ENCODE data around the gene RAB1A. TPM values are rescaled to one million over a fixed set of nuclear protein-coding genes. Genes with fewer than 3 reads are reported as not detected.

Gene RAB1A
- total RNA-seq, 1 donor from 2014 or later = 259 TPM

DNA sequence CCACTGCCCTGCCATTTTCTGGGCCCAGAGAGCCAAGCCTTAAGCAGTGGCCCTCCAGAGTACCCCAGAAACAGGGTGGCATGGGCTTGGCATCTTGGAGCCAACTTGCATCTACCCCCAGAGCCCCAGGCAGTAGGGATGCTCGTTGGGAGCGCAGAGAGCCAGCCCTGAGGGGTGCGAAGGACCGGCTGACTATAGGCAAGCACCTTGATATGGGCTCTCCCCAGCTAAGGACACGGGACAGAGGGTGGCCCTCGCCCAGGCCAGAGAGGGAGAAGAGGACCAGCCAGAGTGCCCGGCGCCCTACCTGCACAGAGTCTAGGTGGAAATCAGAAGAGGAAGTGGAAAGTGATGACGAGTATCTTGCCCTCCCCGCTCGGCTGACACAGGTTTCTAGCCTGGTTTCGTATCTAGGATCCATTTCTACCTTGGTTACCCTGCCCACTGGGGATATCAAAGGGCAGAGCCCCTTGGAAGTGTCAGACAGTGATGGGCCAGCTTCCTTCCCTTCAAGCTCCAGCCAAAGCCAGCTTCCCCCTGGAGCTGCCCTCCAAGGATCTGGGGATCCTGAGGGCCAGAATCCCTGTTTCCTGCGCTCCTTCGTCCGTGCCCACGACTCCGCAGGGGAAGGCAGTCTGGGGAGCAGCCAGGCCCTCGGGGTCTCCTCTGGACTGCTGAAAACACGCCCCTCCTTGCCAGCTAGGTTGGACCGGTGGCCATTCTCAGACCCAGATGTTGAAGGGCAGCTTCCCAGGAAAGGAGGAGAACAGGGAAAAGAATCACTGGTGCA is 57.5 kb downstream of the RAB1A start:
- Mint-ChIP-seq H3K9me3 (ENCODE audit: unreplicated experiment) (no peaks in the 10 kb centered on the region), H3K27ac (ENCODE audit: unreplicated experiment) (no peak overlapping the region), H3K4me3 (ENCODE audit: unreplicated experiment) (no peak overlapping the region), H3K27me3 (ENCODE audit: low read depth, unreplicated experiment) (no peaks in the 10 kb centered on the region), H3K36me3 (ENCODE audit: low read depth, unreplicated experiment) (peaks cover 21% of the 10 kb centered on the region), H3K4me1 (ENCODE audit: low read depth, unreplicated experiment) (peaks cover 18% of the 10 kb centered on the region)
- Histone ChIP-seq H3K9me3 (ENCODE audit: insufficient read depth, low read depth, low read length) (no peaks in the 10 kb centered on the region), H3K36me3 (ENCODE audit: insufficient read depth, low read length) (peaks cover 20% of the 10 kb centered on the region), H3K27ac (ENCODE audit: low read depth, low read length) (no peak overlapping the region), H3K4me3 (ENCODE audit: insufficient read depth, low read depth, low read length) (no peak overlapping the region), H2AFZ (ENCODE audit: low read depth, low read length) (no peak overlapping the region), H4K20me1 (ENCODE audit: insufficient read depth, low read length) (peaks cover 69% of the 10 kb centered on the region), H3K27me3 (ENCODE audit: insufficient read depth, low read length) (no peaks in the 10 kb centered on the region), H3K4me1 (ENCODE audit: insufficient read depth, low read length) (peaks cover 27% of the 10 kb centered on the region), H3K4me2 (ENCODE audit: low read length) (no peak overlapping the region), H3K79me2 (ENCODE audit: insufficient read depth, low read length) (peaks cover 19% of the 10 kb centered on the region), H3K9ac (ENCODE audit: low read length) (no peak overlapping the region)
- FAIRE-seq (no peak), DNase-seq (ENCODE audit: low read depth) (no peak)
- TF ChIP-seq, protein P1, sequence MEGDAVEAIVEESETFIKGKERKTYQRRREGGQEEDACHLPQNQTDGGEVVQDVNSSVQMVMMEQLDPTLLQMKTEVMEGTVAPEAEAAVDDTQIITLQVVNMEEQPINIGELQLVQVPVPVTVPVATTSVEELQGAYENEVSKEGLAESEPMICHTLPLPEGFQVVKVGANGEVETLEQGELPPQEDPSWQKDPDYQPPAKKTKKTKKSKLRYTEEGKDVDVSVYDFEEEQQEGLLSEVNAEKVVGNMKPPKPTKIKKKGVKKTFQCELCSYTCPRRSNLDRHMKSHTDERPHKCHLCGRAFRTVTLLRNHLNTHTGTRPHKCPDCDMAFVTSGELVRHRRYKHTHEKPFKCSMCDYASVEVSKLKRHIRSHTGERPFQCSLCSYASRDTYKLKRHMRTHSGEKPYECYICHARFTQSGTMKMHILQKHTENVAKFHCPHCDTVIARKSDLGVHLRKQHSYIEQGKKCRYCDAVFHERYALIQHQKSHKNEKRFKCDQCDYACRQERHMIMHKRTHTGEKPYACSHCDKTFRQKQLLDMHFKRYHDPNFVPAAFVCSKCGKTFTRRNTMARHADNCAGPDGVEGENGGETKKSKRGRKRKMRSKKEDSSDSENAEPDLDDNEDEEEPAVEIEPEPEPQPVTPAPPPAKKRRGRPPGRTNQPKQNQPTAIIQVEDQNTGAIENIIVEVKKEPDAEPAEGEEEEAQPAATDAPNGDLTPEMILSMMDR (IDR thresholded peaks at IDR 0.05; ENCODE audit: insufficient read depth, low read depth, low read length) = no peak
- no peak for TF ChIP-seq EZH2 (IDR thresholded peaks at IDR 0.05; ENCODE audit: insufficient read depth, low read length)

GRCh38 chr2:65071499-65072180 is 58.3 kb downstream of the RAB1A start:
- DNase-seq (ENCODE audit: low read depth) = no peak
- Mint-ChIP-seq H3K27me3 (ENCODE audit: low read depth, unreplicated experiment) (no peaks in the 10 kb centered on the region), H3K36me3 (ENCODE audit: low read depth, unreplicated experiment) (peaks cover 21% of the 10 kb centered on the region), H3K9me3 (ENCODE audit: unreplicated experiment) (no peaks in the 10 kb centered on the region), H3K4me1 (ENCODE audit: low read depth, unreplicated experiment) (peaks cover 18% of the 10 kb centered on the region), H3K27ac (ENCODE audit: unreplicated experiment) (peak overlapping the region; percentile 95), H3K4me3 (ENCODE audit: unreplicated experiment) (no peak overlapping the region)
- no peak overlapping the region for H2AFZ ChIP-seq (ENCODE audit: low read depth, low read length)
- H3K27me3 ChIP-seq (ENCODE audit: insufficient read depth, low read length) = no peaks in the 10 kb centered on the region
- no peak overlapping the region for H3K4me3 ChIP-seq (ENCODE audit: insufficient read depth, low read depth, low read length)
- TF ChIP-seq EZH2 (IDR thresholded peaks at IDR 0.05; ENCODE audit: insufficient read depth, low read length) = no peak
- TF ChIP-seq, protein P1 (IDR thresholded peaks at IDR 0.05; ENCODE audit: insufficient read depth, low read depth, low read length) = no peak
- H3K27ac ChIP-seq (ENCODE audit: low read depth, low read length) = no peak overlapping the region
- H3K9ac ChIP-seq (ENCODE audit: low read length) = no peak overlapping the region
- FAIRE-seq = no peak
- H3K4me1 ChIP-seq (ENCODE audit: insufficient read depth, low read length) = peaks cover 25% of the 10 kb centered on the region
- H3K9me3 ChIP-seq (ENCODE audit: insufficient read depth, low read depth, low read length) = no peaks in the 10 kb centered on the region
- peaks cover 20% of the 10 kb centered on the region for H3K36me3 ChIP-seq (ENCODE audit: insufficient read depth, low read length)
- peaks cover 23% of the 10 kb centered on the region for H3K79me2 ChIP-seq (ENCODE audit: insufficient read depth, low read length)
- no peak overlapping the region for H3K4me2 ChIP-seq (ENCODE audit: low read length)
- H4K20me1 ChIP-seq (ENCODE audit: insufficient read depth, low read length) = peaks cover 64% of the 10 kb centered on the region

Measured in astrocyte (in vitro differentiated cells and primary cell).